Skeletal muscle tissue (tissue), 4 donors: Measurements from ENCODE around the gene SRPK1. TPM values are rescaled to one million over a fixed set of nuclear protein-coding genes. Genes with fewer than 3 reads are reported as not detected.
"Not testable (repeated sequence)": the region's sequence is repeated elsewhere in the genome, so short reads cannot be mapped to it uniquely, and the experiment has no call there.

Source experiments
- H3K27ac ChIP-seq: one replicate; pipeline ENCODE4 v1.7.0; 2013; ENCODE audit warnings: mild to moderate bottlenecking, low read depth, low read length, inconsistent platforms
- H3K27me3 ChIP-seq, 3 donors: one replicate each; pipeline ENCODE4 v1.7.0; 2013; ENCODE audit warnings: low read length in 3 of 3; ENCODE audit not compliant: control insufficient read depth in 3 of 3, insufficient read depth in 3 of 3
- H3K36me3 ChIP-seq, 3 donors: one replicate each; pipeline ENCODE4 v1.7.0; 2013; ENCODE audit warnings: low read length in 3 of 3; ENCODE audit not compliant: control insufficient read depth in 3 of 3, insufficient read depth in 3 of 3
- H3K4me1 ChIP-seq, 3 donors: one replicate each; pipeline ENCODE4 v1.7.0; 2013; ENCODE audit warnings: low read length in 3 of 3, mild to moderate bottlenecking in 3 of 3; ENCODE audit not compliant: control insufficient read depth in 3 of 3, insufficient read depth in 3 of 3
- H3K4me3 ChIP-seq, 3 donors: one replicate each; pipeline ENCODE4 v1.7.0; 2013; ENCODE audit warnings: low read length in 3 of 3
- H3K9ac ChIP-seq, 3 donors: one replicate each; pipeline ENCODE4 v1.7.0; 2013; ENCODE audit warnings: low read length in 3 of 3, mild to moderate bottlenecking in 3 of 3, moderate library complexity in 2 of 3, low read depth in 1 of 3
- H3K9me3 ChIP-seq, 3 donors: one replicate each; pipeline ENCODE4 v1.7.0; 2013; ENCODE audit warnings: low read length in 3 of 3; ENCODE audit not compliant: control insufficient read depth in 3 of 3
- total RNA-seq: library from RNA; depleted of rRNA; stranded (reverse); fragments of >200 nt; gene quantifications from one replicate; pipeline ENCODE4 v1.2.3, GENCODE V29; 2014
- donor health status: Osteomylitis.

Gene SRPK1
- total RNA-seq, 1 donor from 2014 or later = 15.1 TPM

DNA sequence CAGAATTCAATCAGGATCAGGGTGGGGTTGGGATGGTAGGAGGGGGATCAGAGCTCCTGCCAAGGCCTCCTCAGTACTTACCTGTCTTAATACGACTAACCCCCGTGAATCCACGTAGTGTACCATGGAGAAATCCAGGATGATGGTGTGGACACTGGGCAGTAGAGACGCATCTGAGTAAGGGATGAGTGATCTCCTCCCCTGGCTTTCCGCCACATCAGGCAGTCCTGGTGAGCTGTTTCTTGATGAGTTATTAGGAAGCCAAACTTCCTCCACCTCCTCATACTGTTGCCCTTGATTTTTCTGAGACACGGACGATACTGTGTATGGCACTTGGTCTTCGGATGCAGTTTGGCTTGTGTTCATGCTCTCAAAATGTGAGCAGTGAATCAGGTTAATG is 34.2 kb upstream of the SRPK1 start:
- Histone ChIP-seq H3K27me3 (no peaks in the 10 kb centered on the region), H3K27ac (no peak overlapping the region), H3K9me3 (no peaks in the 10 kb centered on the region), H3K4me3 (no peak overlapping the region), H3K9ac (no peak overlapping the region), H3K4me1 (no peaks in the 10 kb centered on the region), H3K36me3 (no peaks in the 10 kb centered on the region)

DNA sequence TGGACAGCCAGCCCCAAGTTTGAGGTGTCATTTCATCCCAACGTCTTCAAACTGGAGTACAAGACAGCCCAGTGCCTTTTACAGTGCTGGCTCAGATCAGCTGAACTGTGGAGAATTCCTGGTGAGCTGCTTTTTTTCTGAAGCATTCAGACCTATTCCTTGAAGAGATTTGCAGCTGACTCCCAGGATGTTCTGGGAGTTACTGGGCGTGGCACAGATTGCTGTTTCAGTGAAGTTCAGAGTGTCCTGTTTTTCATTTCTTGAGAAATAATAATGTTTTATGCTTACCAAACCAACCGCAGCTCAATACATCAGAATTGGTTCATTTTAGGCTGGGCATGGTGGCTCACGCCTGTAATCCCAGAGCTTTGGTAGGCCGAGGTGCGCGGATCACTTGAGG is 33.4 kb upstream of the SRPK1 start:
- Histone ChIP-seq H3K9me3 (no peaks in the 10 kb centered on the region), H3K4me1 (no peaks in the 10 kb centered on the region), H3K27me3 (no peaks in the 10 kb centered on the region), H3K27ac (no peak overlapping the region), H3K36me3 (no peaks in the 10 kb centered on the region), H3K9ac (no peak overlapping the region), H3K4me3 (no peak overlapping the region)

DNA sequence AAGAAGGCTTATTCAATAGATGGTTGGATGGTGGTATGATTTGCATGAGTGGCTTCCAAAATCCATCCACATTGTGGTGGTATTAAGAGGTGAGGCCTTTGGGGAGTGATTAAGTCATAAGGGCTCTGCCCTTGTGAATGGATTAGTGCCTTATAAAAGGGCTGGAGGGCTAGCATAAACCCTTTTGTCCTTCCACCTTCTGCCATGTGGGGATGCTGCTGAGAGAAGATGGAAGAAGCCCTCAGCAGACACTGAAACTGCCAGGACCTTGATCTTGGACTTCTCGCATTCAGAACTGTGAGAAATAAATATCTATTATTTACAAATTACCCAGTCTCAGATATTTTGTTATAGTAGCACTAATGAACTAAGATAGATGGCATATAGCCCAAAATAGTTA is 27.8 kb upstream of the SRPK1 start:
- Histone ChIP-seq H3K4me1 (no peaks in the 10 kb centered on the region), H3K27me3 (no peaks in the 10 kb centered on the region), H3K4me3 (no peak overlapping the region), H3K9me3 (no peaks in the 10 kb centered on the region), H3K27ac (no peak overlapping the region), H3K9ac (no peak overlapping the region), H3K36me3 (no peaks in the 10 kb centered on the region)

DNA sequence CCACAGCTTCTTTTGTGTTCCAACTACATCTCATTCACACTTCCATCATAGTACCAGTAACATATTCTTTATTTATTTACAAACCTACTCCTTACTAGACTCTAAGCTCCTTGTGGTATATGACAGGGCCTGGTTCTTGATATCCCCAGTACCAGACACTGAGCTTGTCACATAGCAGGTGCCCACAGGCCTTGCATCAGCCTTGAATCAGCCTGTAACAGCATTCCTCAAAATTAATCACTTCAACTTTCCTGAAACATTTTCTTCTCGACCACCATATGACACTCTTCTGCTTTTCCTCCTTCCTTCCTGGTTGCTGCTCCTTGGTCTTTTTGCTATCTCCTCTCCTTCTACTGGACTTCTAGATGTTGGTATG is 24.7 kb upstream of the SRPK1 start:
- H3K4me3 ChIP-seq = no peak overlapping the region
- no peak overlapping the region for H3K27ac ChIP-seq
- H3K9ac ChIP-seq = no peak overlapping the region

DNA sequence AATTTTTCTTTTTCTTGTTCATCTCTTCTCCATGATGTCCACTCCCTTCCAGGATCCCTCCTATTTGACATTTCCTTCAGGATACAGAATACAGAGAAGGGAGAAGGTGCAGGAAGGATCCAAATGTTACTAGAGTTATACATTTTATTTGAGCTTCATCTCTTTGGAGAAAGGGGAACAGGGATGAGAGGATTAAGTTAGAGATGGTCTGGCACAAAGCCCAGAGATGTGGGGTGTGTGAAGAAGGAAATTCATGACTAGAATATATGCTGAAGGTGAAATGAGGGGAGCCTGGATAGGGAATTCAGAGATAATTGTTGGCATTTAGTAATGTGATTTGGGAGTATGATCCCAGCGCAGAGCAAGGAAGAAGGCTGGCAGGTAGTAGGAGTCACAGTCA is 22.5 kb upstream of the SRPK1 start:
- Histone ChIP-seq H3K4me3 (no peak overlapping the region), H3K36me3 (no peaks in the 10 kb centered on the region), H3K4me1 (no peaks in the 10 kb centered on the region), H3K27me3 (no peaks in the 10 kb centered on the region), H3K9me3 (no peaks in the 10 kb centered on the region), H3K27ac (no peak overlapping the region), H3K9ac (no peak overlapping the region)

More for the DNA sequence above, 24.7 kb upstream of the SRPK1 start:
- Histone ChIP-seq H3K27me3 (no peaks in the 10 kb centered on the region), H3K36me3 (no peaks in the 10 kb centered on the region), H3K9me3 (no peaks in the 10 kb centered on the region), H3K4me1 (no peaks in the 10 kb centered on the region)

DNA sequence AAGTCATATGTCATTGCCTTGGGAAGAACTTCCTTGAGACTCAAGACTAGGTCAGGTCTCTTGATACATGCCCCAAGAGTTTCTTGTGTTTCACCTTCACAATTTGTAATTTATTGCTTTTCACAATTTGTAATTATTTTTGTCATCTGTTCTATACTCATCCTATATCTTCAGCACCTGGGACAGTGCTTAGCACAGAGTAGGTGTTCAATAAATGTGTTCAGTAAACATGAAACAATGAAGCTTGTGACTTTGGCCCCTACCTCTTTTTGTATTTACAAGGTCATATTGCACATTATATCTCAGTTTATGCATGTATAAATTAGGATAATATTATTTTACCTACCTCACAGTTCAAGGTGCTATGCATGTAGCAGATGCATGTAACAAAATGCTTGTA is 21.5 kb upstream of the SRPK1 start:
- Histone ChIP-seq H3K9me3 (no peaks in the 10 kb centered on the region), H3K4me1 (no peaks in the 10 kb centered on the region), H3K36me3 (no peaks in the 10 kb centered on the region), H3K27me3 (no peaks in the 10 kb centered on the region), H3K9ac (no peak overlapping the region), H3K27ac (no peak overlapping the region), H3K4me3 (no peak overlapping the region)

DNA sequence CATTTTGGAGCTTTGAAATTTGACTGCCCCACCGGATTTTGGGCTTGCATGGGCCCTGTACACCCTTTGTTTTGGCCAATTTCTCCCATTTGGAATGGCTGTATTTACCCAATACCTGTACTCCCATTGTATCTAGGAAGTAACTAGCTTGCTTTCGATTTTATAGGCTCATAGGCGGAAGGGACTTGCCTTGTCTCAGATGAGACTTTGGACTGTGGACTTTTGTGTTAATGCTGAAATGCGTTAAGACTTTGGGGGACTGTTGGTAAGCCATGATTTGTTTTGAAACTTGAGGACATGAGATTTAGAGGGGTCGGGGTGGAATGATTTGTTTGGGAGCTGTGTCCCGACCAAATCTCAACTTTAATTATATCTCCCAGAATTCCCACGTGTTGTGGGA is 20.3 kb upstream of the SRPK1 start:
- not testable (repeated sequence) for H3K4me3 ChIP-seq, H3K9me3 ChIP-seq, H3K27me3 ChIP-seq, H3K27ac ChIP-seq, H3K9ac ChIP-seq, H3K36me3 ChIP-seq, H3K4me1 ChIP-seq

DNA sequence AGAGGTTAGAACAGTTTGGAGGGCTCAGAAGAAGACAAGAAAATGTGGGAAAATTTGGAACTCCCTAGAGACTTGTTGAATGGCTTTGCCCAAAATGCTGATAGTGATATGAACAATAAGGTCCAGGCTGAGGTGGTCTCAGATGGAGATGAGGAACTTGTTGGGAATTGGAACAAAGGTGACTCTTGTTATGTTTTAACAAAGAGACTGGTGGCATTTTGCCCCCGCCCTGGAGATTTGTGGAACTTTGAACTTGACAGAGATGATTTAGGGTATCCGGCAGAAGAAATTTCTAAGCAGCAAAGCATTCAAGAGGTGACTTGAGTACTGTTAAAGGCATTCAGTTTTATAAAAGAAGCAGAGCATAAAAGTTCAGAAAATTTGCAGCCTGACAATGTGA is 19.1 kb upstream of the SRPK1 start:
- H3K4me3 ChIP-seq, H3K4me1 ChIP-seq, H3K36me3 ChIP-seq, H3K27ac ChIP-seq, H3K9me3 ChIP-seq, H3K9ac ChIP-seq, H3K27me3 ChIP-seq: not testable (repeated sequence)

DNA sequence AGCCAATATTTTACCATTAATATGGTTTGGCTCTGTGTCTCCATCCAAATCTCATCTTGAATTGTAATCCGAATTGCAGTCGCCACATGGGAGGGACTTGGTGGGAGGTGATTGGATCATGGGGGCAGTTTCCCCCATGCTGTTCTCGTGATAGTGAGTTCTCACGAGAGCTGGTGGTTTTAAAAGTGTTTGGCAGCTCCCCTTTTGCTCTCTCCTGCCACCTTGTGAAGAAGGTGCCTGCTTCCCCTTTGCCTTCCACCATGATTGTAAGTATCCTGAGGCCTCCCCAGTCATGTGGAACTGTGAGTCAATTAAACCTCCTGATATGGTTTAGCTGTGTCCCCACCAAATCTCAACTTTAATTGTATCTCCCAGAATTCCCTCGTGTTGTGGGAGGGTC is 18.4 kb upstream of the SRPK1 start:
- not testable (repeated sequence) for H3K27ac ChIP-seq, H3K27me3 ChIP-seq, H3K9me3 ChIP-seq, H3K4me3 ChIP-seq, H3K9ac ChIP-seq, H3K36me3 ChIP-seq, H3K4me1 ChIP-seq

DNA sequence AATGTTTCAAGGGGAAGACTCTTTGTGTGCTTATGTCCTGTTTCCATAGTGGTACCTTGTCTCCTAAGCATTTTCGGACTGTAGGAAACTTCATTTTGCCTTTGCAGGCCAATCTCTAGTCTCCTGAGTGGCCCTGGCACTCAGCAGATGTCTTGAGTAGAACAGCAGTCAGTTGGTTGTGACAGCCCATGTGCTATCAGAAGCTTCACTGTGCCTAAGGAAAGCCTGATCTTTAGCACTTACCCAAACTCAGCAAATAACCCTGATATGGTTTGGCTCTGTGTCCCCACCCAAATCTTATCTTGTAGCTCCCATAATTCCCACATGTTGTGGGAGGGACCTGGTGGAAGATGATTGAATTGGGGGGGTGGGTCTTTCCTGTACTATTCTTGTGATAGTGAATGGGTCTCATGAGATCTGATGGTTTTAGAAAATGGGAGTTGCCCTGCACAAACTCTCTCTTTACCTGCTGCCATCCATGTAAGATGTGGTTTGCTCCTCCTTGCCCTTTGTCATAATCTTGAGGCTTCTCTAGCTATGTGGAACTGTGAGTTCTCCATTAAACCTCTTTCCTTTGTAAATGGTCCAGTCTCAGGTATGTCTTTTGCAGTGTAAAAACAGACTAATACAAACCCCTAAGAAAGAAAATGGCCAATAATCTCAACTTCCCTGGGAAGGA is 15.9 kb upstream of the SRPK1 start:
- no peak overlapping the region for H3K4me3 ChIP-seq
- H3K27ac ChIP-seq = no peak overlapping the region
- H3K4me1 ChIP-seq = no peaks in the 10 kb centered on the region

DNA sequence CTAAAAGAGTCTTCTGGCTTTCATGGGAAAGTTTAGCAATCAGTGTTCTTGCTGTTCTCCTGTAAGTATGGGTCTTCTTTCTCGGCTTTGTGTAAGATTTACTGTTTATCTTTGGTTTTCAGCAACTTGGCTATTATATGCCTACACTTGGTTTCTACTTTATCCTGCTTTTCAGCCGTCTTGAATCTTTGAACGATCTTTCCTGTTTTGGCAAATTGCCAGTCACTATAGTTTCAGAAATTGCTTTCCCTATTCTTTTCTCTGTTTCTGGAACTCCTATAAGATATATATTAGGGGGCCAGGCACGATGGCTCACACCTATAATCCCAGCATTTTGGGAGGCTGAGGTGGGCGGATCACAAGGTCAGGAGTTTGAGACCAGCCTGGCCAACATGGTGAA is 14.6 kb upstream of the SRPK1 start:
- no peaks in the 10 kb centered on the region for H3K4me1 ChIP-seq
- H3K9ac ChIP-seq = no peak overlapping the region
- H3K27me3 ChIP-seq = peaks cover 0 to 5% (median 0%) of the 10 kb centered on the region in 3 donors
- H3K9me3 ChIP-seq = no peaks in the 10 kb centered on the region
- H3K4me3 ChIP-seq = no peak overlapping the region
- H3K36me3 ChIP-seq = no peaks in the 10 kb centered on the region
- no peak overlapping the region for H3K27ac ChIP-seq

More for the DNA sequence above, 15.9 kb upstream of the SRPK1 start:
- Histone ChIP-seq H3K9me3 (no peaks in the 10 kb centered on the region), H3K27me3 (peaks cover 0 to 5% (median 0%) of the 10 kb centered on the region in 3 donors), H3K36me3 (no peaks in the 10 kb centered on the region), H3K9ac (no peak overlapping the region)
